Natural killer cell (primary cell): Measurements from ENCODE around the gene FYN. TPM values are rescaled to one million over a fixed set of nuclear protein-coding genes. Genes with fewer than 3 reads are reported as not detected.

Experiments
- ATAC-seq, 3 donors: fragments of 150-1000 bp in 2 of 3; fragments of 200-7000 bp in 1 of 3; cut with Tn5 transposase; 1 replicate in 1 of 3; 2 replicates in 2 of 3; pipeline ENCODE4 v1.10.0; 2021; ENCODE audit warnings: mild to moderate bottlenecking in 2 of 3, moderate library complexity in 2 of 3
- DNase-seq, 2 donors: peaks; one replicate each; pipeline versions ENCODE4 v3.0.0 to v3.0.0-alpha.2; 2013 to 2021; ENCODE audit warnings: mixed read lengths in 1 of 2
- H3K27ac ChIP-seq: one replicate; pipeline ENCODE4 v1.5.1; 2013; ENCODE audit warnings: mild to moderate bottlenecking, low read length
- H3K27me3 ChIP-seq: one replicate; pipeline ENCODE4 v1.6.1; 2013; ENCODE audit warnings: low read length; ENCODE audit not compliant: control insufficient read depth, insufficient read depth
- H3K36me3 ChIP-seq: one replicate; pipeline ENCODE4 v1.6.1; 2013; ENCODE audit warnings: low read length; ENCODE audit not compliant: control insufficient read depth, insufficient read depth
- H3K4me1 ChIP-seq: one replicate; pipeline ENCODE4 v1.6.1; 2013; ENCODE audit warnings: low read length; ENCODE audit not compliant: control insufficient read depth, insufficient read depth
- H3K4me3 ChIP-seq: one replicate; pipeline ENCODE4 v1.5.1; 2013; ENCODE audit warnings: low read length
- H3K9me3 ChIP-seq: one replicate; pipeline ENCODE4 v1.6.1; 2013; ENCODE audit warnings: low read length; ENCODE audit not compliant: control insufficient read depth, insufficient read depth
- H3K27ac Mint-ChIP-seq, 2 donors: one replicate each; pipeline ENCODE4 v1.8.0; 2022; ENCODE audit warnings: mild to moderate bottlenecking in 2 of 2, mixed read lengths in 2 of 2, moderate library complexity in 1 of 2
- H3K27me3 Mint-ChIP-seq, 2 donors: one replicate each; pipeline ENCODE4 v1.8.0; 2022; ENCODE audit warnings: low read depth in 2 of 2, mixed read lengths in 2 of 2
- H3K36me3 Mint-ChIP-seq: one replicate; pipeline ENCODE4 v1.8.0; 2022; ENCODE audit warnings: mixed read lengths
- H3K4me1 Mint-ChIP-seq, 2 donors: one replicate each; pipeline ENCODE4 v1.8.0; 2022; ENCODE audit warnings: mixed read lengths in 2 of 2
- H3K4me3 Mint-ChIP-seq: one replicate; pipeline ENCODE4 v1.8.0; 2022; ENCODE audit warnings: mild to moderate bottlenecking, moderate library complexity, mixed read lengths
- H3K9me3 Mint-ChIP-seq, 2 donors: one replicate each; pipeline ENCODE4 v1.8.0; 2022; ENCODE audit warnings: mixed read lengths in 2 of 2
- whole genome bisulfite sequencing: methylation state at CpG from one replicate; pipeline ENCODE4 v1.1.7; 2013; ENCODE audit warnings: missing lambda C conversion rate; ENCODE audit not compliant: insufficient coverage; 5-methylcytosine and 5-hydroxymethylcytosine counted together
- intact Hi-C: fragments of 100-400 bp; cut with micrococcal nuclease; formaldehyde crosslinking; loops from one replicate; pipeline ENCODE4 v1.14.2; 2022
- total RNA-seq, 4 donors: library from RNA; stranded (reverse); fragments of 120-200 nt in 1 of 4; gene quantifications; one replicate each; pipeline versions ENCODE4 v1.2.3 to v1.2.4, GENCODE V29; 2013 to 2022
- TF ChIP-seq, protein P1 (sequence below): fragments of 200-600 bp; IDR thresholded peaks from one replicate; pipeline ENCODE4 v1.8.0; 2022; ENCODE audit warnings: antibody characterized with exemption

Gene FYN
- total RNA-seq, 3 donors from 2014 or later (not counting 1 experiment from before 2014, with no cell fraction given): 616 to 757 (median 713) TPM

DNA sequence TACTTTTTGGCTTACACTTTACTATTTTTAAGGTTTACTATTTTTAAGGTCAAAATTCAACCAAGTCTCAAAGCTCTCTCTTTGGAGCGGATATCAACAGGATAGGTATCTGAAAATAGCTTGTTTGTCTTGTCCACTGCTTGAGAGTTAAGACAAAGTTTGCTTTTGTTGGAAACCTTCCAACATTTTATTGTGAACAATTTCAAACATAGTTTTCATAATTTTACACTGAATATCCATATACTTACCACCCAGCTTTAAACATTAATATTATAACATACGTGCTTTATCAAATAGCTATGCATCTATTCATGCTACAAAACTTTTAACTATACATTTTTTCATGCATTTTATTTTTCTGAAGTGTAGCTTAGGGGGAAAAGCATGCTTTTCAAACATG is 109.9 kb downstream of the FYN start:
- ATAC-seq (no peak), DNase-seq (no peak)
- WGBS: 80% methylated on average over 1 of the region's 2 CpGs
- Histone ChIP-seq H3K36me3 (peaks cover 7% of the 10 kb centered on the region), H3K27me3 (no peaks in the 10 kb centered on the region), H3K9me3 (no peaks in the 10 kb centered on the region), H3K27ac (peak overlapping the region; percentile 99), H3K4me1 (peaks cover 90% of the 10 kb centered on the region), H3K4me3 (no peak overlapping the region)
- Mint-ChIP-seq H3K36me3 (peaks cover 11% of the 10 kb centered on the region), H3K27me3 (no peaks in the 10 kb centered on the region), H3K27ac (peak overlapping the region; percentile 99 to 100), H3K9me3 (no peaks in the 10 kb centered on the region), H3K4me1 (peaks cover 99 to 100% of the 10 kb centered on the region in 2 donors), H3K4me3 (peak overlapping the region; percentile 95)
- intact Hi-C loops: no loop called here
- TF ChIP-seq, protein P1, sequence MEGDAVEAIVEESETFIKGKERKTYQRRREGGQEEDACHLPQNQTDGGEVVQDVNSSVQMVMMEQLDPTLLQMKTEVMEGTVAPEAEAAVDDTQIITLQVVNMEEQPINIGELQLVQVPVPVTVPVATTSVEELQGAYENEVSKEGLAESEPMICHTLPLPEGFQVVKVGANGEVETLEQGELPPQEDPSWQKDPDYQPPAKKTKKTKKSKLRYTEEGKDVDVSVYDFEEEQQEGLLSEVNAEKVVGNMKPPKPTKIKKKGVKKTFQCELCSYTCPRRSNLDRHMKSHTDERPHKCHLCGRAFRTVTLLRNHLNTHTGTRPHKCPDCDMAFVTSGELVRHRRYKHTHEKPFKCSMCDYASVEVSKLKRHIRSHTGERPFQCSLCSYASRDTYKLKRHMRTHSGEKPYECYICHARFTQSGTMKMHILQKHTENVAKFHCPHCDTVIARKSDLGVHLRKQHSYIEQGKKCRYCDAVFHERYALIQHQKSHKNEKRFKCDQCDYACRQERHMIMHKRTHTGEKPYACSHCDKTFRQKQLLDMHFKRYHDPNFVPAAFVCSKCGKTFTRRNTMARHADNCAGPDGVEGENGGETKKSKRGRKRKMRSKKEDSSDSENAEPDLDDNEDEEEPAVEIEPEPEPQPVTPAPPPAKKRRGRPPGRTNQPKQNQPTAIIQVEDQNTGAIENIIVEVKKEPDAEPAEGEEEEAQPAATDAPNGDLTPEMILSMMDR: no peak

DNA sequence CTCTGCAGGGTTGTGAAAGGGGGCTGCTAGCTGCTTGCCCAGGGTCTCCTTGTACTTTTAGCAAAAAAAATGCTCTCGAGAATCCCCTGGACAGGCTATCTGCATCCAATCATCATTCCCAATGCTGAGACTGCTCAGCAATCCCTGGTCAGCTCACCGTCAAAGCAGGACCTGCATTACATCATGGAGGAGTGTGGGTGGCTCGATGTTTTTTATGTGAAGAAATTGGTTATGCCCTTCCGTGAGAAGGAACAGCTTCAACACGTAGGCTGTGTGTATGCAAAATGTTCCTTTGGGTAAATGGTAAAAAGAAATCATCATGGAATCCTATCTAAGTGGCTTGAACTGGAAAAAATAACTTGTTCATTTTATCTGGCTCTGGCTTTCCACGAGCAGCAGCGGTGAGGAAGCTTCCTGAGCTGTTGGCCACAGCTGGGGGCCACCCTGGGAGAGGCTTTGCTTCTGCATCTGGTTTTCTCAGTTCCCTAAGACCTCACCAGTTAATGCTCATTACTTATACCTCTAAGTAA is 111.4 kb downstream of the FYN start:
- no peak overlapping the region for H3K4me3 ChIP-seq
- intact Hi-C loops: loop anchor here (2.0 kb wide), 1 partner anchor 13 kb away; no protein-coding TSS in a partner anchor
- peak in 1 of 2 donors; percentile 64 for DNase-seq
- peak overlapping the region; percentile 95 for H3K4me3 Mint-ChIP-seq
- H3K27me3 ChIP-seq: no peaks in the 10 kb centered on the region
- H3K36me3 Mint-ChIP-seq: peaks cover 11% of the 10 kb centered on the region
- H3K36me3 ChIP-seq: peaks cover 7% of the 10 kb centered on the region
- peaks cover 83% of the 10 kb centered on the region for H3K4me1 ChIP-seq
- WGBS: 19% methylated on average over 7 of the region's 7 CpGs
- H3K27ac ChIP-seq: peak overlapping the region; percentile 99
- H3K27ac Mint-ChIP-seq: peak overlapping the region; percentile 99 to 100
- H3K4me1 Mint-ChIP-seq: peaks cover 98% of the 10 kb centered on the region in 2 donors
- no peaks in the 10 kb centered on the region for H3K9me3 Mint-ChIP-seq
- TF ChIP-seq, protein P1: no peak
- no peak for ATAC-seq
- H3K27me3 Mint-ChIP-seq: no peaks in the 10 kb centered on the region
- H3K9me3 ChIP-seq: no peaks in the 10 kb centered on the region

DNA sequence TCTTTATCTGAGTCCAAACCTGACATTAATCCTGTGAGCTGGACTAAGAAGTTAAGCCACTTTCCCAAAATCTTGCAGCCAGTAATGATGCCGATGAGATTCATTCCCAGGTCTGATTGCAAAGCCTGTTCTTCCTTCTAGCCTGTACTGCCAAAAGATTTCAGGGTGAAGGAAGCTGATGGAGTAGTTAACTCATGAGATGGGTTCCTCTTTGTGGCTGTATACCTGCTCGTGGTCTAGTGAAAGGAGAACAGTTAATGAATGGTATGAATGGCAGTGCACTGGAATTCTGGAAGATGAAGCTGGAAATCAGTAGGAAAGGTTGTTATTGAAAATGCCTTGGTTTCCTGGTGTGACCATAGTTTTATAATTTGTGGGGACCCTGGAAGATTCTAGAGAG is 112.0 kb downstream of the FYN start:
- Histone ChIP-seq H3K27me3 (no peaks in the 10 kb centered on the region), H3K36me3 (peaks cover 7% of the 10 kb centered on the region), H3K27ac (peak overlapping the region; percentile 99), H3K4me1 (peaks cover 78% of the 10 kb centered on the region), H3K9me3 (no peaks in the 10 kb centered on the region), H3K4me3 (no peak overlapping the region)
- Mint-ChIP-seq H3K27me3 (no peaks in the 10 kb centered on the region), H3K4me1 (peaks cover 92 to 94% of the 10 kb centered on the region in 2 donors), H3K4me3 (peak overlapping the region; percentile 95), H3K36me3 (peaks cover 11% of the 10 kb centered on the region), H3K27ac (peak overlapping the region; percentile 99 to 100), H3K9me3 (no peaks in the 10 kb centered on the region)
- 47% methylated on average over 2 of the region's 2 CpGs for WGBS
- ATAC-seq: no peak
- no peak for DNase-seq
- TF ChIP-seq, protein P1: no peak
- intact Hi-C loops: loop anchor here (2.0 kb wide), 1 partner anchor 14 kb away; no protein-coding TSS in a partner anchor
